Pancreas (tissue), 10 donors: ENCODE data around the gene CHN1. TPM values are rescaled to one million over a fixed set of nuclear protein-coding genes. Genes with fewer than 3 reads are reported as not detected.

ENCODE experiments used
- ATAC-seq, 4 donors: fragments of 200-7000 bp; cut with Tn5 transposase; one replicate each; pipeline versions ENCODE4 v1.8.0 to v1.9.1; 2020; ENCODE audit warnings: mild to moderate bottlenecking in 4 of 4, moderate library complexity in 4 of 4
- DNase-seq, 6 donors: peaks; one replicate each; pipeline ENCODE4 v3.0.0-alpha.2; 2020
- FAIRE-seq: peaks from 2 replicates; lab custom pipeline; 2012; peaks lifted over from hg19 to GRCh38; lab: Jason Lieb, UNC
- H3K27ac ChIP-seq, 4 donors: fragments of 200-600 bp; sonication (generic); 1 replicate in 3 of 4; 2 replicates in 1 of 4; pipeline versions ENCODE4 v1.5.0 to v1.8.0; 2020
- H3K27me3 ChIP-seq, 4 donors: fragments of 200-600 bp; one replicate each; pipeline ENCODE4 v1.8.0; 2021
- H3K36me3 ChIP-seq, 3 donors: fragments of 200-600 bp; sonication (generic) in 1 of 3; one replicate each; pipeline versions ENCODE4 v1.5.0 to v1.8.0; 2020 to 2021
- H3K4me1 ChIP-seq, 3 donors: fragments of 200-600 bp; one replicate each; pipeline ENCODE4 v1.8.0; 2021
- H3K4me3 ChIP-seq, 4 donors: fragments of 200-600 bp; sonication (generic) in 2 of 4; one replicate each; pipeline versions ENCODE4 v1.5.0 to v1.8.0; 2020 to 2021
- H3K9me3 ChIP-seq, 4 donors: fragments of 200-600 bp; one replicate each; pipeline ENCODE4 v1.8.0; 2021
- WGBS, 2 donors: extraction: QIAGEN DNeasy Blood & Tissue Kit; methylation state at CpG; one replicate each; pipeline ENCODE4 v1.1.7; 2013; 5-methylcytosine and 5-hydroxymethylcytosine counted together
- intact Hi-C, 3 donors: fragments of 100-400 bp; cut with DNase I; formaldehyde crosslinking; loops; one replicate each; pipeline versions ENCODE4 v1.11.1 to v1.14.2; 2022
- polyA plus RNA-seq, 2 donors: library from polyadenylated mRNA; stranded (reverse); fragments of 200-250 nt; gene quantifications; one replicate each; pipeline ENCODE4 v1.2.3, GENCODE V29; 2013
- total RNA-seq, 6 donors: library from RNA; stranded (reverse); fragmentation: NEBNext Ultra II Directional in 4 of 6; extraction: Animal tissue kit (Norgen Biotek cat#: 25700) in 4 of 6; gene quantifications; one replicate each; pipeline versions ENCODE4 v1.2.1 to v1.2.4, GENCODE V29; 2021 to 2023
- TF ChIP-seq, protein P1 (sequence below), 4 donors: fragments of 200-600 bp; sonication (generic) in 3 of 4; IDR thresholded peaks; one replicate each; pipeline versions ENCODE4 v1.5.0 to v1.8.0; 2021; ENCODE audit warnings: antibody characterized with exemption in 4 of 4
- donor health status: healthy with polysubstance abuse.
- donor health status: DM: no; HTN: no; CAD: no; lungs with moderate emphysema.
- donor health status: DM: no; HTN: no; CAD: no.
- donor health status: control.
- donor health status: control.
- donor health status: Bipolar disorder and iron deficiency.
- donor health status: DM: yes; HTN: yes; CAD: no.
- donor health status: DM: no; HTN: no; CAD: no.
- donor health status: DM: no; HTN: no; CAD: no.
- donor health status: DM: yes; HTN: yes; CAD: no.

Gene CHN1
- total and polyA plus RNA-seq, 8 donors: 1.3 to 15.4 (median 3.7) TPM

DNA sequence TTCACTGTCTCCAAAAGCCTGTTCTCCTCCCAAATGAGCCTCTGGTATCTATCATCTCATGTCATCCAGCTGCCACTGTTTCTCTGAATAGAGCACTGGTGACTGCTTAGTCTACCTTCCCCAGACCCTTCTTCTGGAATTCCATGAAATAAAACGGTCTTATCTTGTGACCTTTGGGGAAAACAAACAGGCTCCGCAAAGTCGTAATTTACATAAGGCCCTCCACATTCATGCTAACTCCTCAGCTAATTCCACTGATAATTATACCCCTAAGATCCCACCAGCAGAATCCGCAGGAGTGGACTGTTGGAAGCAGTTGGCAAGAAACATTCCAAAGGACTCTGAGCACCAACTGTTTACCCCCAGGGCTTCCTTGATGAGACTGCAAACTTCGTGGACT lies 33.9 kb upstream of the CHN1 start:
- TF ChIP-seq, protein P1, sequence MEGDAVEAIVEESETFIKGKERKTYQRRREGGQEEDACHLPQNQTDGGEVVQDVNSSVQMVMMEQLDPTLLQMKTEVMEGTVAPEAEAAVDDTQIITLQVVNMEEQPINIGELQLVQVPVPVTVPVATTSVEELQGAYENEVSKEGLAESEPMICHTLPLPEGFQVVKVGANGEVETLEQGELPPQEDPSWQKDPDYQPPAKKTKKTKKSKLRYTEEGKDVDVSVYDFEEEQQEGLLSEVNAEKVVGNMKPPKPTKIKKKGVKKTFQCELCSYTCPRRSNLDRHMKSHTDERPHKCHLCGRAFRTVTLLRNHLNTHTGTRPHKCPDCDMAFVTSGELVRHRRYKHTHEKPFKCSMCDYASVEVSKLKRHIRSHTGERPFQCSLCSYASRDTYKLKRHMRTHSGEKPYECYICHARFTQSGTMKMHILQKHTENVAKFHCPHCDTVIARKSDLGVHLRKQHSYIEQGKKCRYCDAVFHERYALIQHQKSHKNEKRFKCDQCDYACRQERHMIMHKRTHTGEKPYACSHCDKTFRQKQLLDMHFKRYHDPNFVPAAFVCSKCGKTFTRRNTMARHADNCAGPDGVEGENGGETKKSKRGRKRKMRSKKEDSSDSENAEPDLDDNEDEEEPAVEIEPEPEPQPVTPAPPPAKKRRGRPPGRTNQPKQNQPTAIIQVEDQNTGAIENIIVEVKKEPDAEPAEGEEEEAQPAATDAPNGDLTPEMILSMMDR (IDR thresholded peaks at IDR 0.05): no peak
- H3K27ac ChIP-seq: no peak overlapping the region
- WGBS, 2 donors: 61 to 65% methylated on average over 5 of the region's 5 CpGs
- no peak overlapping the region for H3K4me3 ChIP-seq
- ATAC-seq (no peak), FAIRE-seq (no peak), DNase-seq (no peak)
- no peaks in the 10 kb centered on the region for H3K9me3 ChIP-seq
- intact Hi-C loops: no loop called here
- peaks cover 0 to 5% (median 0%) of the 10 kb centered on the region in 3 donors for H3K4me1 ChIP-seq
- no peaks in the 10 kb centered on the region for H3K27me3 ChIP-seq
- H3K36me3 ChIP-seq: no peaks in the 10 kb centered on the region

DNA sequence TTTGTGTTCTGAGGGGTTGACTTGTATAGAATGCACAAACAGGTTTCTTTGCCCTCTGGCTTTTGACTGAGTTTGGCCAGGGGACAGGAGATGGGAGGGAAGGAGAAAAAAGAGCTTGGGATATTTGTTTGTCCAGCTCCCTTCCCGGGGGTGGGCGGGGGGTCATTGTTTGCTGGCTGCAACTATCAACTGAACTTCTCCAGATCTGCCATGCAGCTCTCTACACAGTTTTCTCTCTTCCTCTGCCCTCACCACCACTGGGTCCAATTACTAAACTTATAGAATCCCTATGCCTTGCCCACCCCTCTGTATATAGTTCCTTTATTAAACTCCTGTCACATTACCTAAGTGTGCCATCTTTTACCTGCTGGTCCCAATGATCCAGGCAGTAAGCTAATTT lies 32.8 kb upstream of the CHN1 start:
- intact Hi-C loops: no loop called here
- ATAC-seq: no peak
- Histone ChIP-seq H3K27ac (no peak overlapping the region), H3K4me1 (peaks cover 0 to 5% (median 0%) of the 10 kb centered on the region in 3 donors), H3K27me3 (no peaks in the 10 kb centered on the region), H3K4me3 (no peak overlapping the region), H3K9me3 (no peaks in the 10 kb centered on the region), H3K36me3 (no peaks in the 10 kb centered on the region)
- TF ChIP-seq, protein P1 (IDR thresholded peaks at IDR 0.05): no peak
- 65 to 81% methylated on average over 2 of the region's 2 CpGs for WGBS, 2 donors
- DNase-seq: no peak
- no peak for FAIRE-seq

DNA sequence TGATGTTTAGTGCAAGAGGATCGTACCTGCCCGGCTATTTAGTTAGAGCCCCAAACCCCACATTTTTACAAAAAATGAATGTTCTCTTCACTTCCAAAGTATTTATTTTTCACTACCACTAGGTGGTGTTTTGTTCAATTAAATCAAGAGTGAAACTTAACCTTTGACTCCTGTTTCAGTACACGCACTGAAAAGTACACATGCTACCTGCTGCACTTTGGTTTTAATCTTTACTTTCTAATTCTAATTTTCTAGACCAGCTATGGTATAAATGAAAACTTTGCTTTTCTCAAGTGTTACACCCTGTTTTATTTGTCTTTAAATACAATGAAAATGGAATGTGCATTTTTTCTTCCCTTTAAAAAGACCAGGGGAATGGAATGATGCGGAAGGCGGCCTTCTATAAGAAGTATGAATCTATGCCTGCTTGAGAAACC lies 31.4 kb upstream of the CHN1 start:
- Histone ChIP-seq H3K9me3 (no peaks in the 10 kb centered on the region), H3K27ac (no peak overlapping the region), H3K4me3 (no peak overlapping the region), H3K27me3 (no peaks in the 10 kb centered on the region), H3K4me1 (peaks cover 0 to 5% (median 0%) of the 10 kb centered on the region in 3 donors), H3K36me3 (no peaks in the 10 kb centered on the region)
- 48 to 55% methylated on average over 5 of the region's 5 CpGs for WGBS, 2 donors
- FAIRE-seq (peak; percentile 20), ATAC-seq (peak; percentile 56 to 77 (median 70)), DNase-seq (no peak)
- TF ChIP-seq, protein P1 (IDR thresholded peaks at IDR 0.05): peak in 3 of 4 donors; percentile 26 to 49 (median 38)
- intact Hi-C loops: no loop called here

DNA sequence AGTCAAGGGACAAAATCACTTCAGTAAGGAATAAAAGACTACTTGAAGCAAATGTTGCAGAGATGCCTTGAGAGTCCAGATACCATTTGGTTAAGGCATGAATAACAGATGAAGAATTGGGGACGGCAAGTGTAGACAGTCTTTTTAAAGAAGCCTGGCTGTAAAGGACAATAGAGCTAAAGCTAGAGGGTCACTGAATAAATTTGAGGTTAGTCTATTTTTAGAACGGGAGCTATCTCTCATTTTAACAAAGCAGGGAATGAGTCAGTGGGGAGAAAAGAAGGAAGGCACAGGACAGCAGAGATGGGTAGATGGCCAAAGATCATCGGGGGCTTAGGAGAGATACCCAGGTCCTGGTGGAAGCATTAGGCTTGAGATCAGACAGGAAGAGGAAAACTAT lies 30.6 kb upstream of the CHN1 start:
- no peak for ATAC-seq
- FAIRE-seq: no peak
- TF ChIP-seq, protein P1 (IDR thresholded peaks at IDR 0.05): no peak
- 60 to 67% methylated on average over 3 of the region's 3 CpGs for WGBS, 2 donors
- Histone ChIP-seq H3K4me1 (peaks cover 0 to 5% (median 0%) of the 10 kb centered on the region in 3 donors), H3K4me3 (no peak overlapping the region), H3K9me3 (no peaks in the 10 kb centered on the region), H3K36me3 (no peaks in the 10 kb centered on the region), H3K27me3 (no peaks in the 10 kb centered on the region), H3K27ac (no peak overlapping the region)
- intact Hi-C loops: no loop called here
- no peak for DNase-seq

DNA sequence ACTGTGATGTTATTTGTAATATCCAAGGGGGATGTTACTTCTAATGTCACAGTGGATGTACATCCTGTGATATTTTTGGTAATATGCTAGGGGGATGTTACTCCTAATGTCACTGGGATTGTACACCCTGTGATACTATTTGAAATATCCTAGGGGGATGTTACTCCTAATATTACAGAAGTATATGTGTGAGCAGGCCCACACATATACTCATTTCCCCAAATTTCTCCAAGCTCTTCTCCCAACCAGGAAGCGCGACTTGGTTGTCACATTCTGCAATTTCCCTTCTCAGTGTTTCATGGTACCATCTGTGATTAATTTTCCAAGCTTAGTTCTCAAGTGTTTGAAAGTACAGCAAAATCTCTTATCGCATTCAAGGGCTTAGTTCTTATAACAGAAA lies 29.5 kb upstream of the CHN1 start:
- Histone ChIP-seq H3K36me3 (no peaks in the 10 kb centered on the region), H3K27me3 (no peaks in the 10 kb centered on the region), H3K27ac (no peak overlapping the region), H3K9me3 (no peaks in the 10 kb centered on the region), H3K4me3 (no peak overlapping the region), H3K4me1 (peaks cover 0 to 5% (median 0%) of the 10 kb centered on the region in 3 donors)
- 96 to 97% methylated on average over 3 of the region's 3 CpGs for WGBS, 2 donors
- no peak for DNase-seq
- ATAC-seq: no peak
- TF ChIP-seq, protein P1 (IDR thresholded peaks at IDR 0.05): no peak
- intact Hi-C loops: no loop called here
- no peak for FAIRE-seq
